HG03064 (cell line): Measurements from ENCODE around the gene SHISA5.
"Not testable (repeated sequence)": the region's sequence is repeated elsewhere in the genome, so short reads cannot be mapped to it uniquely, and the experiment has no call there.

Experiments used
- ATAC-seq: cut with Tn5 transposase; IDR thresholded peaks from one replicate; pipeline ENCODE4 v1.9.1; 2021; ENCODE audit warnings: low read depth; ENCODE audit not compliant: unreplicated experiment

The SHISA5 gene

GRCh38 chr3:48524970-48525369, 21.0 kb upstream of the SHISA5 start:
- ATAC-seq = no peak

DNA sequence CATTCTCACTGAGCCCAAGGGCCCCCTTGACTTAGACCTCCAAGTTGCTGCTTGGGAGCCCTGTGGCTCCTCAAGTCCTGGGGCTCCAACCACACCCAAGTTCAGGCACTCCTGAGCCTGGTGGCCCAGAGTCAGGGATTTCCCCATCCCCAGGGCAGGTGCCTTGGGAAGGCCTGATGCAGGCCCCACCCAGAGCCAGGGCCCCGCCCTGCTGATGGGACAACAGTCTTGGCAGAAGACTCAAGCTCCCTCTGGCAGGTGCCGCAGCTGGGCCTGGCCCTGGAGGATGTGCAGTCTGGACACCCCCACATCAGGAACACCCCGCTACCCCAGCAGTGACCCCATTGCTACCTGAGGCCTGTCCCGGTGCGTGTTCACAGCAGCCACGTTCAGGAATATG, 17.7 kb upstream of the SHISA5 start:
- ATAC-seq = no peak

DNA sequence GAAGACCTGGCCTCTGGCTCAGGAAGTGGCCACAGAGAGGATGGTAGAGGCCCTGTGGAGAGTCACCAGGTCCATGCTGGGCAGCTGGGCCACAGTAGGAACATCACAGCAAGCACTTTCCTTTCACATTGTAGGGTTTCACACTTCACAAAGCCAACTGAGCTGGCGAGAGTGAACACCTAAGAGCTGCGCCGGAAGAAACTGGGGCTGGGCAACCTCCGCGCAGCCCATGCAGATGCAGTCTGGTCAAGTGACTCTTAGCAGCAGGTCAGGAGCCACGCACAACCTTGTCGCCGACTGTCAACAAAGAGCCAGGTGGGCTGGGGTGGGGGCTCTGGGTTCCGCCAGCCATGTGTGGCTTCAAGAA, 15.3 kb upstream of the SHISA5 start:
- no peak for ATAC-seq

- no peak for ATAC-seq
Measured at GRCh38 chr3:48518638-48519276, 14.8 kb upstream of the SHISA5 start.

DNA sequence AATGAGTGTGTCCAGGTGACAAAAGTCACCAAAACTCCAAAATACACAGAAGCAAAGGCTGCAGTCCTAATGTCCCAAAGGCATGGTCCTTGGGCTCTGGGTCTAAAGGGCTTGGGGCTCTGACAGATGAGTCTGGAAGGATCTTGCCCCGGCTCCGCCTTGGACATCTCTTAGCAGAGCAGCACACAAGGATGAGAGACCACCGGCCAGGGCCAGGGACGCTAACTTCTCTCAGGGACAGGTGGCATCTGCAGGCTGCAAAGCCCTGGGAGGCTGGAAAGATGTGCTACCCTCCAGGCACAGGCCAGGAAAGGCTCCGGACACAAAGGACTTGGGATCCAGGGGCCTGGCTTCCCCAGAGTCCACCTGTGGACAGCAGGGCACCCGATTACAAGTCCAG, 14.1 kb upstream of the SHISA5 start:
- ATAC-seq = no peak

GRCh38 chr3:48516571-48516970, 12.6 kb upstream of the SHISA5 start:
- ATAC-seq = no peak

DNA sequence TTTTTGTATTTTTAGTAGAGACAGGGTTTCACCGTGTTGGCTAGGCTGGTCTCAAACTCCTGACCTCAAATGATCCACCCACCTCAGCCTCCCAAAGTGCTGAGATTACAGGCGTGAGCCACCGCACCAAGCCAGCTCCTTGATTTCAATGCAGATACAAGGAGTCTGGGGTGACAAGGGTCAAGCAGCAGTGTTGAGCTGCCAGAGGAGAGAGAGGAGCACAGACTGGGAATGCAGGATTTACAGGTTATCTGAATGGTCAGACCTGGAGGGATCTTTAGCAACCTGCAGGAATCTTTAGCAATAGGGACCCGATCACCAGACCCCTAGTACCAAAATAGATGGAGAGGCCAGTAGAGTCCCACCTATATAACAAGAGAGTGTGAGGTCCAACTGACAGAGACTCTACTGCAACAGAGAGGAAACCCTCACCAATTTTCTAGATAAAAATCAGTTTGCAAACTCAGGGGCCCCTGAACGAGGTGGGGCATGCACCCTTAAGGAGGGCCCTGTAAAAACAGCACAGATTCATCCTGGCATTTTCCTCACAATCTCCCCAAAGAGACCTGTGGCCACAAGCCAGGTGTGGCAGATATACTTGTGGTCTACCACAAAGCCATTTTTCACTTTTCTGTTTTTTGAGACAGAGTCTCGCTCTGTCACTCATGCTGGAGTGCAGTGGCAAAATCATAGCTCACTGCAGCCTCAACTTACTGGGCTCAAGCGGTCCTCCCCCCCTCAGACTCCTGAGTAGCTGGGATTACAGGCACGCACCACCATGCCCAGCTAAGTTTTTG, 10.7 kb upstream of the SHISA5 start:
- ATAC-seq = no peak

DNA sequence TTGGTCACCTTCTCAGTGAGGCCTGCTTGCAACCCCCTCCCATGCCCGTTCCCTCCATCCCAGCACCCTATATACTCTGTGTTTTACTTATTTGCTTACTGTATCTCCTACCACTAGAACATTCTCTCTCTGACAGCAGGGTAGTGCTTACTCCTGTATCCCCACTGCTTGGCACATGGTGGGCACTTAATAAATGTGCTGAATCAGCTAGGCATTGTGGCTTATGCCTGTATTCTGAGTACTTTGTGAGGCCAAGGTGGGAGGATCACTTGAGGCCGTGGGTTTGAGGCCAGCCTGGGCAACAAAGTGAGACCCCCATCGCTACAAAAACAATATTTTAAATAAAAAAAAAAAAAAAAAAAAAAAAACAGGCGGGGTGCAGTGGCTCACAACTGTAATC, 7.6 kb upstream of the SHISA5 start:
- no peak for ATAC-seq

- ATAC-seq = peak; percentile 70
Measured at GRCh38 chr3:48507256-48508061, 3.5 kb upstream of the SHISA5 start.

DNA sequence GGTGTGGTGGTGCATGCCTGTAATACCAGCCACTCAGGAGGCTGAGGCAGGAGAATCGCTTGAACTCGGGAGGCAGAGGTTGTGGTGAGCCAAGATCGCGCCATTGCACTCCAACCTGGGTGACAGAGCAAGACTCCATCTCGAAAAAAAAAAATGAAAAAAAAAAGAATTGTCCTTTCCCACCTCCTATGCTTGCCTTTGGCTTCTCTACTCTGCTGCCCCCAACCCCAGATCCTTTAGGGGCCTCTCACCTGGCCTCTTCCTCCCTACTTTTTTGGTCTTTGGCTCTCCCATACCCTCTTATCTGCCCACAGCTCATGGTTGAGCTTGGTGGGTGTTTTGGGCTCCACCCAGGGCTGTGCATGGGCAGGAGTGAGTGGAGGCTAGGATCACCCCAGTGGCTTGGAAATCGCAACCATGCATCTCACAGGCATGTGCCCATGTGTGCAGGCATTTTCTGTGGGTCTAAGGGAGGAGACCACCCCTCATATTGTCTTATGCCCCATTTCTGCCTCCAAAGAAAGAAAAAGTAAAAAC, 2.1 kb upstream of the SHISA5 start:
- no peak for ATAC-seq

DNA sequence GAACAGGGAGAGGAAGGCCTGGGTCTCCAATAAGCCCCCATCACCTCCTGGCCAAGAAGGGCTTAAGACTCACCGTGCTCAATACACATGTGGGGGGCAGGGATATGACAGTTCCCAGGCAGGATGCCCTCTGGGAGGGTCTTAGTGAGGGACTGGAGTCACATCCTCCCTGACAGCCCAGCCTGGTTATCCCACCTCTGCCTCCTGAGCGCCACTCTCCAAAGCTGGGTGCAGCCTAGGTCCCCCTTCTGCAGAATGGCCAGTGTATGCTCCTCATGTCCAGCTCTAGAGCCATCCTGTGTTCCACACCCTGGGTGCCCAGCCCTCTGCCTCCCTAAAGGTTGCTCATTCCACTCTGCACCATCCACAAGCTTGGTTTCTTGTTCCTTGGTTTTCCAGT, 1.2 kb upstream of the SHISA5 start:
- ATAC-seq = no peak

DNA sequence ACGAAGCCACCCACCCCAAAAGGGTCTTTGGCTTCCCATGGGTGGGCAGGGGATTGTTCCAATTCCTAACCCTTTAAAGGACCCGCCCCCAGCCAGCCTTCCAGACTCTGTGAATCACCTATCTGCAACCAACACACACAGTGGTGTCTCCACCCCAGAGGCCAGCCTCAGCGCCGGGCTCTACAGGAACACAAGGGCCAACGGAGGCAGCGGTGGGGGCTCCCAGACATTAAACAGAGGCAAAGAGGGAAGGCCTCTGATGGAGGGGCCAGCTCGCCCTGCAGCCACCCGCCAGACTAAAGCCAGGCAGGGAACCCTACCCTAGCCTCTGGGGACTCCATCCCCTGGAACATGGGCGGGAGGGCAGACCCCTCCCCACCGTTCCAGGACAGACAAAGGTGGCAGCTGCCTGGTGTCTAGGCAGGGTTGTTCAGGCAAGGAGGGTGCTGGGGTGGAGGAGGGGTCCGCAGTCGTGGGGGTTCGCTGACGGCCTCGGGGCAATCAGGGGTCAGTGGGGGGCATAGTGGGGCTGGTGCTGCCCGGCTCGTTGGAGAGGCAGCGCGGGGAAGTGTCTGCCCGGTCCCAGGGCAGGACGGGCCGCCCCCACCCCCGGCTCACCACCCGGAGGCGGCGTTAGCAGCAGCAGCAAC, 448 bp downstream of the SHISA5 start:
- ATAC-seq = no peak

- no peak for ATAC-seq
Measured at GRCh38 chr3:48502728-48503168, 1.2 kb downstream of the SHISA5 start.

DNA sequence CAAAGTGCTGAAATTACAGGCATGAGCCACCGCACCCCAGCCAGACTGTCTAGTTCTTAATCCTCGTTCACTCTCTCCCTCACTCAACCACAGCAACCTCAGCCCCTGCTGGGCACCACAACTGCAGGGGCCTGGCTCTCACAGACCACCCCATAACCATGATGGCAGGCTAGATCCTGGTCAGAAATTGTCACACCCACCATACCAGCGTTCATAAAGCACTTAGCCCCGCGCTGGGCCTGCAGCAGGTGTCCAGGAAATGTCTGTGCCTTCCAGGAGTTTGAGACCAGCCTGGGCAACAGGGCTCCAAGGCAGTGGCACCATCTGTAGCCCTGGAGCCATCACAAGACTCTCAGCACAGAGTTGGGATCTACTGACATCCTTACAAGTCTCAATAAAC, 1.9 kb downstream of the SHISA5 start:
- ATAC-seq = no peak

GRCh38 chr3:48501196-48501595, 2.8 kb downstream of the SHISA5 start:
- ATAC-seq = no peak

- no peak for ATAC-seq
Measured at GRCh38 chr3:48500656-48501055, 3.3 kb downstream of the SHISA5 start.

- no peak for ATAC-seq
Measured at GRCh38 chr3:48493203-48493501, 10.8 kb downstream of the SHISA5 start.

DNA sequence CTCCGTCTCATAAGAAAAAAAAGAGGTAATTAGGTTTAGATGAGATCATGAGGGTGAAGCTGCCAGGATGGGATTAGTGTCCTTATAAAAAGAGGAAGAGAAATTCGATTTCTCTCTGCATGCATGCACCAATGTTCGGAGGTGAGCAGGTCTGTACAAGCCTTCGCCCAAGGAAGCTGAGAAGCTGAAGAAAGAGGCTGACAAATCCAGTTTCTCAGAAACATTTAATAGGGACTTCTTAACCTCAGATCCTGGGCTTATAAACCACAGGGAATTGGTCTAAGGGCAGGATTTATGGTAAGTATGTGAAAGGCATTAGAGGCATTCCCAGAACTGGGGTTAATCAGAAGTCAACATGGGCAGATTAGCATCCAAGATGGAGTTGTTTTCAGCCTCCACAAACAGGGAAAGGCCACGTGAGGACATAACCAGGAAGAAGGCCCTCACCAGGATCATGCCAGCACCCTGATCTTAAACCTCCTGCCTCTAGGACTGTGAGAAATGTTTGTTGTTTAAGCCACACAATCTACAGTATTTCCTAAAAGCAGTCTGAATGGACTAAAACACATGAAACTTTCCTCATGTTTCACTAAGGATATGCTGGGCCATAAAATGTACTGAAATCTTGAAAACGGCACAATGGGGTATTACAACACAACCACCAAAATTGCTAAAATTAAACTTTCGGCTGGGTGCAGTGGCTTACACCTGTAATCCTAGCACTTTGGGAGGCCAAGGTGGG, 11.3 kb downstream of the SHISA5 start:
- ATAC-seq = no peak

DNA sequence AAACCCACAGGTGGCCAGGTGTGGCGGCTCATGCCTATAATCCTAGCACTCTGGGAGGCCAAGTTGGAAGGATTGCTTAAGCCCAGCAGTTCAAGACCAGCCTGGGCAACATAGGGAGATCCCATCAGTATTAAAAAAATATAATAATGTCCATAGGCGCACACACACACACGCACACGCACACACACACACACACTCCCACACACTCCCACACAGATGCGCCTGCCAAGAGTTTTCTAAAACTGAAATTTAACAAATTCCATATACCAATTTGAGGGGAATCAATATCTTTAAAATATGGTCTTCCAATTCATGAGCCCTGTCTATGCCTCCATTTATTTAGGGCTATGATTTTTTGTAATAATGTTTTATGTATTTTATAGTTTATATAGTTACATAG, 17.0 kb downstream of the SHISA5 start:
- no peak for ATAC-seq

- ATAC-seq = not testable (repeated sequence)
Measured at GRCh38 chr3:48482822-48483221, 21.2 kb downstream of the SHISA5 start.
